Measurements from ENCODE around the gene LMAN1L.

LMAN1L gene

DNA sequence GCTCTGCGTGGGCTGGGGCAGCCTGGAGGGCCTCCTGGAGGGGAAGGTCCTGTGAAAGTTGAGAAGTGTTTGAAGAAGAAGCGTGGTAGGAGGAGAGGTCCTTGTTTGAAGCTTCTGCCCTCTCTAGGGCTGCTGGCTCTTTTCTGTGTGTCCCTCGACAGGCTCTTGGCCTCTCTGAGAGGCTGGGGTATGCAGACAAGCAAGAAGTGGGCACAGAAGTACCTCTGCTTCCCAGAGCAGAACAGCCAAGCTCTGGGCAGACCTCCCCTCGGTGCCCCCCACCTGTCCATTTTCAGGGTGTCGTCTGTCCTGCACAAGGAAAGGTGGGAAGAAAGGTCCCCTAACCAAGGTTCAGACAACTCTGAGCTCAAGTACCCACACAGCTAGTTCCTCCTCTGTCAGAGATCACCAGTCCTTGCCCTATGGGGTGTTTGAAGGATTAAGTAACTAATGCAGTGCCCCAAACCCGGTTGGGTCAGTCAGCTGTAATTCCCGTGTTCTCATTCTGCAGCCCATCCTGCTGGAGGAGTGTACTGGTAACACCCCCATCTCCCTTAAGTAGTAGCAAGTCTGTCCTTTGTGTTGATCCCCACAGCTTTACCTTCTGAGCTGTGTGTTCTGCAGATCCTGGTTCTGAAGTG lies 24.5 kb upstream of the LMAN1L start:
- TF ChIP-seq, protein P1, sequence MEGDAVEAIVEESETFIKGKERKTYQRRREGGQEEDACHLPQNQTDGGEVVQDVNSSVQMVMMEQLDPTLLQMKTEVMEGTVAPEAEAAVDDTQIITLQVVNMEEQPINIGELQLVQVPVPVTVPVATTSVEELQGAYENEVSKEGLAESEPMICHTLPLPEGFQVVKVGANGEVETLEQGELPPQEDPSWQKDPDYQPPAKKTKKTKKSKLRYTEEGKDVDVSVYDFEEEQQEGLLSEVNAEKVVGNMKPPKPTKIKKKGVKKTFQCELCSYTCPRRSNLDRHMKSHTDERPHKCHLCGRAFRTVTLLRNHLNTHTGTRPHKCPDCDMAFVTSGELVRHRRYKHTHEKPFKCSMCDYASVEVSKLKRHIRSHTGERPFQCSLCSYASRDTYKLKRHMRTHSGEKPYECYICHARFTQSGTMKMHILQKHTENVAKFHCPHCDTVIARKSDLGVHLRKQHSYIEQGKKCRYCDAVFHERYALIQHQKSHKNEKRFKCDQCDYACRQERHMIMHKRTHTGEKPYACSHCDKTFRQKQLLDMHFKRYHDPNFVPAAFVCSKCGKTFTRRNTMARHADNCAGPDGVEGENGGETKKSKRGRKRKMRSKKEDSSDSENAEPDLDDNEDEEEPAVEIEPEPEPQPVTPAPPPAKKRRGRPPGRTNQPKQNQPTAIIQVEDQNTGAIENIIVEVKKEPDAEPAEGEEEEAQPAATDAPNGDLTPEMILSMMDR (IDR thresholded peaks at IDR 0.05; ENCODE audit: extremely low read depth, missing control alignments), result no peak
- no peak for DNase-seq (ENCODE audit: low spot score)

DNA sequence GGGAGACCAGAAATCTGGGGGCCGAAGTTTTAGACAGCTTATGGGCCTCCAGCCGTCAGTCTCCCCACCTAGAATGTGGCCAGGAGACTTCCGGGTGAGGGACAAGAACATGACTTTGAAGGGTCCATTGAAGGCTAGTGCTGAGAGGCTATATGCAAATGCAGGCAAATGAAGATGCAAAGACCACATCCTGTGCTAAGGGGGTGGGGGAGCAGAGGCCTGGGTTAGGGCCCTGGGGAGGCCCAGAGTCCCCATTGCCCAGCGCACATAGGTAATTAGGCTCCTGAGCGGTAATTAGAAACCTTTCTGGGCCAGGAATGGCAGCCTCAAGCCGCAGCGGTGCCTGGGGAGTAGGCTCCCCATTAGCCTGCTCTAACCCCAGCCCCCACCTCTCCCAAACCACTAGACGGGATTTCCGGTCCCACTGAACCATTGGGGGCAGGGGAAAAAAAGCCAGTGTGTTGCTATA lies 23.9 kb upstream of the LMAN1L start:
- peak; percentile 76 for DNase-seq (ENCODE audit: low spot score)

DNA sequence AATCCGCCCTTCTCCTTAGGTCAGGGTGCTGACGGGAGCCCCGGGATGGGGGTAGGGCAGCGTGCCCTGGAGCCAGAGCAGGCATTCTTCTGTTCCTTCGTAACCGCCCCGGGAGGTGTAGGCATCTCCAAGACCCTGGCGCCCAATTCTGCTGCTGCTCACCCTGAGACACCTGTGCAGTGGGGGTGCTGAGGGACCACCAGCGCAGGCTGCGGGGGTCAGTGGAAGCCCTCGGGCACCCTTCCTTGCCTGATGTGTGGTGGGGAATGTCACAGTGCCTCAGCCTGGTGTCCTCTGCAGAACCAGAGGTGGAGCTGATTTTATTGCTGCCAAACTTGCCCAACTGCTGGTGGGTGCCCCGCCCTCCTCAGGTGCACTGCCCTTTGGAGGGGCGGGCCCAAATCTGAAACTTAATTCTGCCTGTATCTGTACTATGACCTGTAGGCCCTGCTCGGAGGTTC lies 23.4 kb upstream of the LMAN1L start:
- TF ChIP-seq, protein P1 (IDR thresholded peaks at IDR 0.05; ENCODE audit: extremely low read depth, missing control alignments), result no peak
- no peak for DNase-seq (ENCODE audit: low spot score)

More for the DNA sequence above, 23.9 kb upstream of the LMAN1L start:
- TF ChIP-seq, protein P1 (IDR thresholded peaks at IDR 0.05; ENCODE audit: extremely low read depth, missing control alignments), result no peak

DNA sequence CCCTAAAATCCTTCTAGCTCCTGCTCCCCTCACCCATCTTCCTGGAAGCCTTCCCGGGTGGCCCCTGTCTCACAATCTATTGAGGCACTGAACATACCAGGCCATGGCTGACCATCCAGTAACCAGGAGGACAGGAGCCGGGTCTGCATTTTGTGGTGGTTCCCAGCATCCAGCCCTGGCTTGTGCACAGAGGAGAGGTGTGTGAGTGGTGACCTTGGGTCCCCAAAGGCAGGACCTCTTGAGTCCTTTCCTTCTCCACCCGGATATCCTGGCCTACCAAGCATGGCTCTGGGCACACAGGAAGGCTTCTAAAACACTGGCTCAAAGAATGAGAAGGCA lies 22.9 kb upstream of the LMAN1L start:
- no peak for DNase-seq (ENCODE audit: low spot score)
- TF ChIP-seq, protein P1 (IDR thresholded peaks at IDR 0.05; ENCODE audit: extremely low read depth, missing control alignments), result no peak

DNA sequence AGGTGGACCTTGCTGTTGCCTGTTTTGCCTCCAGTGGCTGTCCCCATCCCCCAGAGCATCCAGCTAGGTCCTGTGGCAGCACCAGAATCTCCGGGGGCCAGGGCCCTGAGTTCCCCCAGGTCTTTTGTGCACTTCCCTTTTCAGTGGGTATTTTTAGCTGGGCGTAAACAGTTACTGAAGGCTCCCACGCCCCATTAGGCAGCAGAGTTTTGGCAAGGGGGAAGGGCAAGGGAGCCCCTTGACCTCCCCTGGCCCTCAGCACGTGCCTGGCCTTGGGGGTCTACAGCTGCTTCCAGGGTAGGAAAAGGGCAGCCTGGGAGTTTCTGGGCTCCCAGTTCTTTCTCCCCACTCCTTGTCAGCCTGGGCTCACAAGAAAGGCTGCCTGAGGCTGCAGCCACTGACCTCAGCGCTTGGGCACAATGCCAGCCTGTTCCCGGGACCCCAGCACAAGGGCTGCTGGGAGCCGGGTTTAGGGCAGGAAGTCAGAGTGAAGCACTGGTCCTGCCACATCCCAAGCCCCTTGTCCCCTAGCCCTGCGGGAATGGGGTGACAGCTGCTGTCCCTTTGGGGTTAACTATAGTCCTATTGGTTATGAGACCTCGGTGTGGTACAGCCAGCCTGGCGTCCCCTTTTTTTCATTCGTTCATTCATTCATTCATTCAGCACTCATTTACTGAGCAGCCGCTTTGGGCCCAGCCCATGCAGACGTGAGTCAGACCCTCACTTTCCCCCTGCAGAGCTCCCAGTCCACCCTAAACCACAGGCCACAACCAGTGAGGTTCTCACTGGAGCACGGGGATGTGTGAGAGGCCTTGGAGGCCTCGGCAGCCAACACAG lies 22.3 kb upstream of the LMAN1L start:
- TF ChIP-seq, protein P1 (IDR thresholded peaks at IDR 0.05; ENCODE audit: extremely low read depth, missing control alignments), result no peak
- DNase-seq (ENCODE audit: low spot score), result no peak

DNA sequence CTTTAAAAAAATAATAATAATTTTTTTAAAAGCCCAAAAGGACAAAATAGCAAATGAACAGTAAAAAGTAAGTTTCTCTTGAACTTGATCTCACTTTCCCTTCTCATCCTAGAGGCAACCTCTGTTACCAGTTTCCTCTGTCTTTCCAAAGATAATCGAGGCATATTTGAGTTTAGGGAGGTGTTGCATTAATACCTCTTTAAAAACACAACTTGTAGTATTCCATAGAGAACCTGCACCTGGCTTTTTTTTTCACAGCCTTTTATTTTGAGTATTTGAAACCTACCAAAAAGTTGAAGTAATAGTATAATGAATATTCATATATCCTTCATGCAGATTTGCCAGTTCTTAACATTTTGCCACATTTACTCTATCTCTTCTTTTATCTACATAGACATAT lies 21.6 kb upstream of the LMAN1L start:
- TF ChIP-seq, protein P1 (IDR thresholded peaks at IDR 0.05; ENCODE audit: extremely low read depth, missing control alignments), result no peak
- no peak for DNase-seq (ENCODE audit: low spot score)

DNA sequence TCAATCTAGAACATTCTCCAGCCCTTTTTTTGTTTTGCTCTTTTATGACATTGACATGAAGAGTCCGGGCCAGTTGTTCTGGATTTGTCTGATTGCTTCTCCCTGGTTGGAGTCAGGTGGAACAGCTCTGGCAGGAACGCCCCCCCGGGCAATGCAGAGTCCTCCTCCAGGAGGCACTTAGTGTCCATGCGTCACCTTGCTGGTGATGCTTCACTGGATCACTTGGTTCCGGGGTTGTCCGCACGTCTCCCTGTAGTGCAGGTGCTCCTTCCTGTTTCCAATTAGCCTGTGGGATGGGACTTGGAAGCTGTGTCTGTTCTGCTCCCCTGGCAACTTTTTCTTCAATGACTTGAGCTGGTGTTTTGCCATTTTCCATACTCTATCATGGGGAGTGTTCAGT lies 21.0 kb upstream of the LMAN1L start:
- TF ChIP-seq, protein P1 (IDR thresholded peaks at IDR 0.05; ENCODE audit: extremely low read depth, missing control alignments), result no peak
- DNase-seq (ENCODE audit: low spot score), result no peak
